ENCODE results near the gene ABHD14A.

- TF ChIP-seq EP300 (IDR thresholded peaks at IDR 0.05) (no peak), CTCF (IDR thresholded peaks at IDR 0.05) (no peak), POLR2AphosphoS5 (IDR thresholded peaks at IDR 0.05) (no peak), POLR2A (IDR thresholded peaks at IDR 0.05) (no peak)
Measured at GRCh38 chr3:51962854-51963530, 11.9 kb upstream of the ABHD14A start.

Measured in stomach (tissue), 4 donors.